Measurements from ENCODE around the gene POR.

- TF ChIP-seq POLR2A (IDR thresholded peaks at IDR 0.05; ENCODE audit: low read depth, low read length) (no peak), POLR2AphosphoS5 (IDR thresholded peaks at IDR 0.05; ENCODE audit: low read depth, low read length) (no peak), TAF1 (IDR thresholded peaks at IDR 0.05; ENCODE audit: borderline replicate concordance, low read depth, low read length) (no peak)
Measured at GRCh38 chr7:75880242-75880641, 34.7 kb upstream of the POR start.
